HepG2 (cell line): ENCODE results near the gene GOLPH3. TPM values are rescaled to one million over a fixed set of nuclear protein-coding genes. Genes with fewer than 3 reads are reported as not detected.

Experiments
- ATAC-seq: fragments of 200-7000 bp; cut with Tn5 transposase; 3 replicates; pipeline ENCODE4 v1.9.1; 2020; ENCODE audit warnings: mild to moderate bottlenecking, moderate library complexity
- BruUV-seq: library from RNA; stranded (reverse); fragments of 400-500 nt; replicated peaks from 2 replicates; lab custom pipeline; 2021; lab: Mats Ljungman, UMichigan
- CTCF ChIA-PET: fragments of 300-600 bp; formaldehyde crosslinking; extraction: SDS; loops from one replicate; lab custom pipeline; 2021; ENCODE audit warnings: low total read pairs, inconsistent platforms, low intra/inter-chr PET ratio; lab: Yijun Ruan, JAX
- POLR2A ChIA-PET: fragments of 350-600 bp; sonication (Branson Sonifier 250); formaldehyde crosslinking; loops from one replicate; lab custom pipeline; 2020; ENCODE audit warnings: antibody characterized with exemption, inconsistent platforms; lab: Yijun Ruan, JAX
- DNase-seq: peaks from one replicate; pipeline ENCODE4 v3.0.0-alpha.2; 2015; ENCODE audit warnings: low spot score
- FAIRE-seq: peaks from 3 replicates; lab custom pipeline; 2011; peaks lifted over from hg19 to GRCh38; lab: Jason Lieb, UNC
- H2AFZ ChIP-seq: one replicate; pipeline ENCODE4 v1.6.1; 2011; ENCODE audit warnings: low read length, inconsistent platforms
- H3K27ac ChIP-seq: fragments of 300-600 bp; 3 replicates; pipeline ENCODE4 v1.8.0; 2011; ENCODE audit warnings: mixed run types, mild to moderate bottlenecking, mixed read lengths, low read length, inconsistent platforms; ENCODE audit not compliant: insufficient read depth; ENCODE audit errors: extremely low read length
- H3K27me3 ChIP-seq, 2 experiments: fragments of 200-600 bp in 1 of 2; 2 replicates in 1 of 2; 3 replicates in 1 of 2; pipeline versions ENCODE4 v1.6.0 to v1.8.0; 2011; ENCODE audit warnings: low read length in 2 of 2, mild to moderate bottlenecking in 2 of 2, moderate library complexity in 2 of 2, inconsistent platforms in 1 of 2; ENCODE audit not compliant: insufficient read depth in 2 of 2, control insufficient read depth in 1 of 2
- H3K36me3 ChIP-seq, 2 experiments: fragments of 200-600 bp in 1 of 2; replicated peaks in 1 of 2; 2 replicates in 1 of 2; 3 replicates in 1 of 2; pipeline versions ENCODE4 v1.5.1 to v1.8.0; 2011; ENCODE audit warnings: low read length in 2 of 2, inconsistent platforms in 1 of 2; ENCODE audit not compliant: insufficient read depth in 2 of 2, control insufficient read depth in 1 of 2
- H3K4me1 ChIP-seq: 2 replicates; pipeline ENCODE4 v1.5.1; 2012; ENCODE audit warnings: low read length, inconsistent platforms; ENCODE audit not compliant: insufficient read depth
- H3K4me2 ChIP-seq: 2 replicates; pipeline ENCODE4 v1.6.0; 2011; ENCODE audit warnings: low read depth, low read length, inconsistent platforms
- H3K4me3 ChIP-seq, 3 experiments: fragments of 200-600 bp in 1 of 3; sonication (generic), shearing (Covaris generic) in 1 of 3; replicated peaks in 1 of 3; 2 replicates each; pipeline ENCODE4 v1.5.1; 2011 to 2016; ENCODE audit warnings: low read length in 3 of 3, inconsistent platforms in 2 of 3, low read depth in 2 of 3, mild to moderate bottlenecking in 2 of 3, control low read depth in 1 of 3, mixed read lengths in 1 of 3; ENCODE audit not compliant: insufficient read depth in 1 of 3
- H3K79me2 ChIP-seq: one replicate; pipeline ENCODE4 v1.6.1; 2011; ENCODE audit warnings: low read length, inconsistent platforms; ENCODE audit not compliant: insufficient read depth
- H3K9ac ChIP-seq: 2 replicates; pipeline ENCODE4 v1.6.0; 2011; ENCODE audit warnings: mild to moderate bottlenecking, low read depth, low read length, inconsistent platforms; ENCODE audit not compliant: insufficient read depth
- H3K9me3 ChIP-seq: 2 replicates; pipeline ENCODE4 v1.5.1; 2012; ENCODE audit warnings: mild to moderate bottlenecking, low read length
- H4K20me1 ChIP-seq: 2 replicates; pipeline ENCODE4 v1.6.0; 2011; ENCODE audit warnings: inconsistent platforms, mild to moderate bottlenecking, low read length, moderate library complexity; ENCODE audit not compliant: insufficient read depth
- AGO2 ChIP-seq: fragments of 200-400 bp; formaldehyde crosslinking; optimal IDR thresholded peaks from 2 replicates; pipeline ENCODE3; 2017; ENCODE audit warnings: mild to moderate bottlenecking, low read depth, low read length, moderate library complexity
- CENPX ChIP-seq: sonication (generic); formaldehyde crosslinking; IDR thresholded peaks from 2 replicates; pipeline ENCODE4 v1.9.0; 2021; ENCODE audit warnings: mild to moderate bottlenecking, missing genetic modification reagents, moderate library complexity
- ELF3 ChIP-seq: IDR thresholded peaks from 2 replicates; pipeline ENCODE4 v1.6.1; 2016; ENCODE audit warnings: missing genetic modification reagents, missing compliant biosample characterization
- MXD3 ChIP-seq: IDR thresholded peaks from 2 replicates; pipeline ENCODE4 v1.6.1; 2016; ENCODE audit warnings: mild to moderate bottlenecking, missing biosample characterization, missing genetic modification reagents
- MYC ChIP-seq: sonication (generic); formaldehyde crosslinking; IDR thresholded peaks from 2 replicates; pipeline ENCODE4 v1.9.0; 2021; ENCODE audit warnings: missing genetic modification reagents, borderline replicate concordance
- NFAT5 ChIP-seq: sonication (generic); formaldehyde crosslinking; IDR thresholded peaks from 2 replicates; pipeline ENCODE4 v1.4.0; 2020; ENCODE audit warnings: missing genetic modification reagents
- NFIB ChIP-seq: sonication (generic); formaldehyde crosslinking; IDR thresholded peaks from 2 replicates; pipeline ENCODE4 v1.9.0; 2021; ENCODE audit warnings: missing genetic modification reagents, mild to moderate bottlenecking, borderline replicate concordance
- NR2F1 ChIP-seq, 2 experiments: fragments of 450-650 bp in 1 of 2; formaldehyde crosslinking in 1 of 2; IDR thresholded peaks; 2 replicates each; pipeline versions ENCODE4 v1.5.0 to v1.6.1; 2016 to 2020; ENCODE audit warnings: mild to moderate bottlenecking in 1 of 2, missing compliant biosample characterization in 1 of 2, missing genetic modification reagents in 1 of 2, moderate library complexity in 1 of 2
- ZFP36L1 ChIP-seq: sonication (generic); formaldehyde crosslinking; IDR thresholded peaks from 2 replicates; pipeline ENCODE4 v1.8.0; 2022; ENCODE audit warnings: mild to moderate bottlenecking, missing genetic modification reagents, moderate library complexity
- ZNF3 ChIP-seq: IDR thresholded peaks from 2 replicates; pipeline ENCODE4 v1.7.0; 2017; ENCODE audit warnings: inconsistent platforms
- ZNF550 ChIP-seq: sonication (generic); formaldehyde crosslinking; IDR thresholded peaks from 2 replicates; pipeline ENCODE4 v1.4.0; 2020; ENCODE audit warnings: mild to moderate bottlenecking, missing genetic modification reagents, borderline replicate concordance
- ZSCAN25 ChIP-seq: sonication (generic); formaldehyde crosslinking; IDR thresholded peaks from 2 replicates; pipeline ENCODE4 v1.8.0; 2022; ENCODE audit warnings: mild to moderate bottlenecking, missing genetic modification reagents
- WGBS: methylation state at CpG from one replicate; pipeline ENCODE4 v1.1.6; 2017; ENCODE audit warnings: low lambda C conversion rate; 5-methylcytosine and 5-hydroxymethylcytosine counted together
- in situ Hi-C: cut with HindIII; loops from 2 replicates; pipeline ENCODE4 v1.10.0; 2017; ENCODE audit warnings: low pct_unique_long_range_greater_than_20kb; ENCODE audit not compliant: extremely low pct_ligation_motif_present
- intact Hi-C: fragments of 100-400 bp; cut with micrococcal nuclease; formaldehyde crosslinking; loops from one replicate; pipeline ENCODE4 v1.10.0; 2022; ENCODE audit not compliant: unreplicated experiment
- polyA plus RNA-seq, 8 experiments: library from polyadenylated mRNA; depleted of rRNA in 3 of 8; stranded (reverse) in 7 of 8; unstranded in 1 of 8; fragments of >200 nt; fragmentation: Illumina TruSeq in 4 of 8; extraction: Trizol in 4 of 8; gene quantifications; 2 replicates each; pipeline versions ENCODE4 v1.2.1 to v1.2.3, GENCODE V29; 2011 to 2016; ENCODE audit warnings: low read depth in 4 of 8, missing spikeins in 1 of 8, mixed read lengths in 1 of 8; ENCODE audit not compliant: insufficient read depth in 1 of 8
- total RNA-seq, 5 experiments: library from RNA; depleted of rRNA; stranded (reverse); fragments of >200 nt; fragmentation: Illumina TruSeq; extraction: Trizol; gene quantifications; 2 replicates each; pipeline ENCODE4 v1.2.3, GENCODE V29; 2016; ENCODE audit warnings: low read depth in 1 of 5

Gene GOLPH3
- total and polyA plus RNA-seq, 2 of the 13 experiments (the other 11 are each of a cell fraction or from before 2014, with no cell fraction given), result 59.5 to 84.5 TPM

GRCh38 chr5:32103521-32103920 lies 70.6 kb downstream of the GOLPH3 start:
- Histone ChIP-seq H3K9me3 (no peaks in the 10 kb centered on the region), H3K27me3 (no peaks in the 10 kb centered on the region), H3K4me1 (no peaks in the 10 kb centered on the region), H4K20me1 (no peaks in the 10 kb centered on the region), H3K9ac (no peak overlapping the region), H3K4me3 (no peak overlapping the region), H3K36me3 (peaks cover 17 to 82% of the 10 kb centered on the region in 2 experiments), H3K27ac (no peak overlapping the region), H3K4me2 (no peak overlapping the region), H3K79me2 (no peaks in the 10 kb centered on the region), H2AFZ (no peak overlapping the region)
- ChIA-PET CTCF (no interaction called here), POLR2A (no interaction called here)
- intact Hi-C loops, result no loop called here
- no peak for ATAC-seq
- in situ Hi-C loops, result no loop called here
- no TSS peak for BruUV-seq
- 98% methylated on average over 12 of the region's 12 CpGs for WGBS
- no peak for FAIRE-seq
- TF ChIP-seq ZFP36L1 (no peak), CENPX (CRISPR knock-in tag) (no peak), ELF3 (CRISPR knock-in tag) (no peak), AGO2 (no peak), ZNF3 (CRISPR knock-in tag) (no peak), ZSCAN25 (CRISPR knock-in tag) (no peak), MXD3 (no peak), NFIB (no peak), ZNF550 (CRISPR knock-in tag) (no peak), NR2F1 (CRISPR knock-in tag; IDR thresholded peaks at IDR 0.05) (no peak), MYC (CRISPR knock-in tag) (no peak), NFAT5 (no peak)
- no peak for DNase-seq
